ENCODE data around the gene ID4. TPM values are rescaled to one million over a fixed set of nuclear protein-coding genes. Genes with fewer than 3 reads are reported as not detected.

Gene ID4
- total and polyA plus RNA-seq, 2 of the 8 experiments (the other 6 are each of a cell fraction or from before 2014, with no cell fraction given), result 2.0 to 8.3 TPM

- no peak for TF ChIP-seq EGR1 (IDR thresholded peaks at IDR 0.05; ENCODE audit: borderline replicate concordance, low read depth, low read length)
These were observed at the start of gene ID4 (continued) for GRCh38 chr6:19836799-19837510.

Measured in H1 (cell line).